Measurements from ENCODE around the gene ZBTB32.

DNA sequence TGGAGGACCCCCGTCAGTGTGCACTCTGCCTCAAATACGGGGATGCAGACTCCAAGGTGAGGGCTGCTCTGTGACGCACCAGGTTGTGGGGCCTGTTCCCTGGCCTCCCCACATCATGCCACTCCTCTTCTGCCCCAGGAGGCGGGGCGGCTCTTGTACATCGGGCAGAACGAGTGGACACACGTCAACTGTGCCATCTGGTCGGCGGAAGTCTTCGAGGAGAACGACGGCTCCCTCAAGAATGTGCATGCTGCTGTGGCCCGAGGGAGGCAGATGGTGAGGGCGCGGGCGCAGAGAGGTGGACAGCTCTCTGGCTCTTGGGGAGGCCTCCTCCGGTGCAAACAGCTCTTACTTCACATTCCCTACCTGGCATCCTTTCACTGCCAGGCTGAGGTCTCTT lies 24.7 kb downstream of the ZBTB32 start:
- TF ChIP-seq, protein P1, sequence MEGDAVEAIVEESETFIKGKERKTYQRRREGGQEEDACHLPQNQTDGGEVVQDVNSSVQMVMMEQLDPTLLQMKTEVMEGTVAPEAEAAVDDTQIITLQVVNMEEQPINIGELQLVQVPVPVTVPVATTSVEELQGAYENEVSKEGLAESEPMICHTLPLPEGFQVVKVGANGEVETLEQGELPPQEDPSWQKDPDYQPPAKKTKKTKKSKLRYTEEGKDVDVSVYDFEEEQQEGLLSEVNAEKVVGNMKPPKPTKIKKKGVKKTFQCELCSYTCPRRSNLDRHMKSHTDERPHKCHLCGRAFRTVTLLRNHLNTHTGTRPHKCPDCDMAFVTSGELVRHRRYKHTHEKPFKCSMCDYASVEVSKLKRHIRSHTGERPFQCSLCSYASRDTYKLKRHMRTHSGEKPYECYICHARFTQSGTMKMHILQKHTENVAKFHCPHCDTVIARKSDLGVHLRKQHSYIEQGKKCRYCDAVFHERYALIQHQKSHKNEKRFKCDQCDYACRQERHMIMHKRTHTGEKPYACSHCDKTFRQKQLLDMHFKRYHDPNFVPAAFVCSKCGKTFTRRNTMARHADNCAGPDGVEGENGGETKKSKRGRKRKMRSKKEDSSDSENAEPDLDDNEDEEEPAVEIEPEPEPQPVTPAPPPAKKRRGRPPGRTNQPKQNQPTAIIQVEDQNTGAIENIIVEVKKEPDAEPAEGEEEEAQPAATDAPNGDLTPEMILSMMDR (conservative IDR thresholded peaks at IDR 0.05) = no peak
- no peak for TF ChIP-seq ZFX (IDR thresholded peaks at IDR 0.05)
